ENCODE results near the gene ITPR2.
"Not testable (repeated sequence)": the region's sequence is repeated elsewhere in the genome, so short reads cannot be mapped to it uniquely, and the experiment has no call there.

ITPR2 gene

DNA sequence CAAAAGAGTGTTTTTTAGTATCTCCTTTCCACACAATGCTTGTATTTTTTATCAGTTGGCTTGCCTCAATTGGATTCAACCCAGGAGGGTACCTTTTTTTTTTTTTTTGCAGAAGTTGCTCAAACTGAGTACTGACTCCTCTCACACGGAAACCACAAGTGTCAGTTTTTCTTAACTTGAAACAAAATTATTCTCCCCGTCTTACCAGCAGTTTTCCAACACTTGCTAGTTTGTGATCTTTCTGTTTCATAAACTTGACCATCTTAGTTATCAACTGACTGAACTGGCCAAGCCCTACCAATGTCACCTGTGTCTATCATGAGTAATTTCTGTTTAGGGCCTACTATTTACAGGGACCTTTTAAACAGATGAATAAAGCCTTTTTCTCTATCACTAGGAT is 34.1 kb upstream of the ITPR2 start:
- H3K27ac Mint-ChIP-seq, result no peak overlapping the region
- H3K9me3 Mint-ChIP-seq, result peaks cover 3% of the 10 kb centered on the region
- no peaks in the 10 kb centered on the region for H3K27me3 Mint-ChIP-seq (ENCODE audit: low read depth)
- no peaks in the 10 kb centered on the region for H3K36me3 Mint-ChIP-seq (ENCODE audit: low read depth)
- peaks cover 10% of the 10 kb centered on the region for H3K4me1 Mint-ChIP-seq
- no peak overlapping the region for H3K4me3 Mint-ChIP-seq
- TF ChIP-seq, protein P1, sequence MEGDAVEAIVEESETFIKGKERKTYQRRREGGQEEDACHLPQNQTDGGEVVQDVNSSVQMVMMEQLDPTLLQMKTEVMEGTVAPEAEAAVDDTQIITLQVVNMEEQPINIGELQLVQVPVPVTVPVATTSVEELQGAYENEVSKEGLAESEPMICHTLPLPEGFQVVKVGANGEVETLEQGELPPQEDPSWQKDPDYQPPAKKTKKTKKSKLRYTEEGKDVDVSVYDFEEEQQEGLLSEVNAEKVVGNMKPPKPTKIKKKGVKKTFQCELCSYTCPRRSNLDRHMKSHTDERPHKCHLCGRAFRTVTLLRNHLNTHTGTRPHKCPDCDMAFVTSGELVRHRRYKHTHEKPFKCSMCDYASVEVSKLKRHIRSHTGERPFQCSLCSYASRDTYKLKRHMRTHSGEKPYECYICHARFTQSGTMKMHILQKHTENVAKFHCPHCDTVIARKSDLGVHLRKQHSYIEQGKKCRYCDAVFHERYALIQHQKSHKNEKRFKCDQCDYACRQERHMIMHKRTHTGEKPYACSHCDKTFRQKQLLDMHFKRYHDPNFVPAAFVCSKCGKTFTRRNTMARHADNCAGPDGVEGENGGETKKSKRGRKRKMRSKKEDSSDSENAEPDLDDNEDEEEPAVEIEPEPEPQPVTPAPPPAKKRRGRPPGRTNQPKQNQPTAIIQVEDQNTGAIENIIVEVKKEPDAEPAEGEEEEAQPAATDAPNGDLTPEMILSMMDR (IDR thresholded peaks at IDR 0.05; ENCODE audit: unreplicated experiment in 3 of 3), result no peak

DNA sequence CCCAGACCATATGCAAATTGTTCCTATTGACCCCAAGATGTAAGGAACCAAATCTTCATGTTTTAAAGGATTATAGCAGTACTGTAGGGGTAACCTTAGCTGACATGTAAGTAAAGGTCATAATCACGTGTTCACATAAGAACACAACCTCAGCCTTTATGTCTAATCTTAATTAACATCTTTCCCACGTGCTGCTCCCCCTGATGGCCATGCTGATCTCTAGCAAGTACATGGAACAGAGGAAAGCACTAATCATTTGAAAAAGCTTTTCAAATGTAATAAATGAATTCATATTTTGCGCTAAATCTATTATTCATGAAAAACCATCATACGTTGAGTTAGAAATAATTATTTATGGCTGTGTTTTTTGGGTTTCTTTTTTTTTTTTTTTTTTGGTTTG is 30.5 kb upstream of the ITPR2 start:
- H3K4me3 Mint-ChIP-seq, result no peak overlapping the region
- H3K4me1 Mint-ChIP-seq, result no peaks in the 10 kb centered on the region
- no peak overlapping the region for H3K27ac Mint-ChIP-seq
- no peaks in the 10 kb centered on the region for H3K36me3 Mint-ChIP-seq (ENCODE audit: low read depth)
- H3K9me3 Mint-ChIP-seq, result peaks cover 3% of the 10 kb centered on the region
- no peaks in the 10 kb centered on the region for H3K27me3 Mint-ChIP-seq (ENCODE audit: low read depth)
- TF ChIP-seq, protein P1 (IDR thresholded peaks at IDR 0.05; ENCODE audit: unreplicated experiment in 3 of 3), result peak in 1 of 3 experiments; percentile 12

DNA sequence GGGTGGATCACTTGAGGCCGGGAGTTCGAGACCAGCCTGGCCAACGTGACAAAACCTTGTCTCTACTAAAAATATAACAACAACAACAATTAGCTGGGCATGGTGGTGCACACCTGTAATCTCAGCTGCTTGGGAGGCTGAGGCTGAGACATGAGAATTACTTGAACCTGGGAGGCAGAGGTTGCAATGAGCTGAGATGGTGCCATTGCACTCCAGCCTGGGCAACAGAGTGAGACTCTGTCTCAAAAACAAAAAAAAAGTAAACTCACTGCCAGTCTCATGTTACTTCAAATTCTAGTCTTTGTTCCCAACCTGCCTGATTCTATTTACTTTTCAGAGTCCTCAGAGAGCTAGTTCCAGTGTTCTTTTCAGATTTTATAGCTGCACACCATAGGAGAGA is 29.8 kb upstream of the ITPR2 start:
- not testable (repeated sequence) for H3K36me3 Mint-ChIP-seq (ENCODE audit: low read depth); H3K9me3 Mint-ChIP-seq; H3K27me3 Mint-ChIP-seq (ENCODE audit: low read depth); H3K27ac Mint-ChIP-seq; H3K4me1 Mint-ChIP-seq; H3K4me3 Mint-ChIP-seq

DNA sequence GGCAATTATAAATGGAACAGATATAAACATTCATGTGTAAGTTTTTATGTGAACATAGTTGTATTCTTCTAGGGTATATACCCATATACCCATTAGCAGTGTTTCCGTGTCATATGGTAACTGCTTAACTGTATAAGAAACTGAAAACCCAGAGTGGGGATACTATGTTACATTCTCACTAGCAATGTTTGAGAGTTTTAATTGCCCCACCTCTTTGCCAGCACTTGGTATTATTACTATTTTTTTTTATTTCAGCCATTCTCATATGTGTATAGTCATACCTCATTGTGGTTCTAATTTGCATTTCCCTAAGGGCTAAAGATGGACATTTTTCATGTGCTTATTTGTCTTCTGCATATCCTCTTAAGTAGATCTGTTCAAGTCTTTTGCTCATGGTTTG is 28.7 kb upstream of the ITPR2 start:
- TF ChIP-seq, protein P1 (IDR thresholded peaks at IDR 0.05; ENCODE audit: unreplicated experiment in 3 of 3), result no peak
- Mint-ChIP-seq H3K9me3 (peaks cover 3% of the 10 kb centered on the region), H3K27me3 (ENCODE audit: low read depth) (no peaks in the 10 kb centered on the region), H3K27ac (no peak overlapping the region), H3K36me3 (ENCODE audit: low read depth) (no peaks in the 10 kb centered on the region), H3K4me3 (no peak overlapping the region), H3K4me1 (no peaks in the 10 kb centered on the region)

DNA sequence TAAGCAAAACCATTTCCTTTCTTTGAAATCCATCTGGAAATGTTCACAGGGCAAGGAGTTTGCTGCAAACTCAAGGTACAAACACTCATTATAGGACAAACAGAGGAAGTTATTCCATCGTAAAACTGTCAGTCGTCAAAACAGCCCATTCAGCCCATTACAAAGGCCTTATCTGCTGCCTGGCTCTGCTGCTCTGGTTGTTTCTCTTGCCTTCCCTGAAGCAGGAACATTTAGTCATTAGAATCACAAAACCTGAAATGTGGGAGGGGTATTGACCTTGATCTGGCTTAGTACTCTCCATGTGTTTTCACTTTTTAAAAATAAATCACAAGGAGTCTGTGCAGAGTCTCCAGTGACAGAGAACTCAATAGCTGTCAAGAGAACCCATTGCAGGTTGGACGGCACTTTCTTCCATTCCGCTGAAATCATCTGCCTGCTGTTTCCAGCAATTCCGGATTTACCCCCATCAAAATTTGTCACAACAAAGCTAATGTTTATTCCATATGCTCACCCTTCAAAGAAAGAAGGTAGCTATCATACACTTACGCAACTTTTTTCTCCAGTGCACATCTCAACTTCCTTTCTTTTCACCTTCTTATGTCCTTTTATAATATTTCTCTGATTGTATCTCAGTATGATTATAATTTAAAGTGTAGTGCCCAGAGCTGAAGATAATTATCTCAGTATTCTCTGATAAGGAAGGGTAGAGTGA is 24.6 kb upstream of the ITPR2 start:
- Mint-ChIP-seq H3K4me1 (no peaks in the 10 kb centered on the region), H3K4me3 (no peak overlapping the region), H3K9me3 (no peaks in the 10 kb centered on the region), H3K36me3 (ENCODE audit: low read depth) (no peaks in the 10 kb centered on the region), H3K27me3 (ENCODE audit: low read depth) (no peaks in the 10 kb centered on the region), H3K27ac (no peak overlapping the region)
- TF ChIP-seq, protein P1 (IDR thresholded peaks at IDR 0.05; ENCODE audit: unreplicated experiment in 3 of 3), result no peak

DNA sequence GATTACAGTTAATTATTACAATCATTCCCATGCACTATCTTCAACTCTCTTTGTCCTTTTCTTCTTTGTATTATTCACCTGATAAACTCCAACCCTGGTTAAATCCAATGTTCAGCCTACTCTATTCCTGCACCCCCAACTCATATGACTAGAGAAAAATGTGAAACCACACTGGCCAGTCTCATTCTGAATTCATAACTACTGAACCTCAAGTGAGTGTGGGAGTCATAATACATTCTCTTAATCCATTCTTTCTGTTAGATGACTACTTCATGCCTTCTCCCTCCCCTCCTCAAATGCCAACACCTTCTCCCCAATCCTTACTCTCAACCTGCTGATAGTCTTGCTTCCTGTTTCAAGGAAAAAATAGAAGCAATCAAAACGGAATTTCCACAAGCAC is 22.3 kb upstream of the ITPR2 start:
- Mint-ChIP-seq H3K9me3 (no peaks in the 10 kb centered on the region), H3K4me1 (no peaks in the 10 kb centered on the region), H3K36me3 (ENCODE audit: low read depth) (no peaks in the 10 kb centered on the region), H3K27ac (no peak overlapping the region), H3K4me3 (no peak overlapping the region), H3K27me3 (ENCODE audit: low read depth) (no peaks in the 10 kb centered on the region)
- TF ChIP-seq, protein P1 (IDR thresholded peaks at IDR 0.05; ENCODE audit: unreplicated experiment in 3 of 3), result no peak

All from nephron (organoid).